HG03565 (cell line): Measurements from ENCODE around the gene COQ8B.

Experiments used
- ATAC-seq: cut with Tn5 transposase; IDR thresholded peaks from one replicate; pipeline ENCODE4 v1.9.1; 2021; ENCODE audit warnings: mild to moderate bottlenecking, moderate library complexity; ENCODE audit not compliant: unreplicated experiment

COQ8B gene

GRCh38 chr19:40718774-40719391 is 2.2 kb upstream of the COQ8B start:
- no peak for ATAC-seq

- ATAC-seq, result no peak
Measured at GRCh38 chr19:40717880-40718773, 1.4 kb upstream of the COQ8B start.

DNA sequence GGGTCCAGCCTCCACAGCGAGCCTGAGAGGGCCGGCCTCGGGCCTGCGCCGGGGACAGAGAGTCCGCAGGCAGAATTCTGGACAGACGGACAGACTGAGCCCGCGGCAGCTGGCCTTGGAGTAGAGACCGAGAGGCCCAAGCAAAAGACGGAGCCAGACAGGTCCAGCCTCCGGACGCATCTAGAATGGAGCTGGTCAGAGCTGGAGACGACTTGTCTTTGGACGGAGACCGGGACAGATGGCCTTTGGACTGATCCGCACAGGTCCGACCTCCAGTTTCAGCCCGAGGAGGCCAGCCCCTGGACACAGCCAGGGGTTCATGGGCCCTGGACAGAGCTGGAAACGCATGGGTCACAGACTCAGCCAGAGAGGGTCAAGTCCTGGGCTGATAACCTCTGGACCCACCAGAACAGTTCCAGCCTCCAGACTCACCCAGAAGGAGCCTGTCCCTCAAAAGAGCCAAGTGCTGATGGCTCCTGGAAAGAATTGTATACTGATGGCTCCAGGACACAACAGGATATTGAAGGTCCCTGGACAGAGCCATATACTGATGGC is 716 bp upstream of the COQ8B start:
- ATAC-seq, result no peak

- ATAC-seq, result no peak
Measured at GRCh38 chr19:40716031-40716481, 630 bp downstream of the COQ8B start.

DNA sequence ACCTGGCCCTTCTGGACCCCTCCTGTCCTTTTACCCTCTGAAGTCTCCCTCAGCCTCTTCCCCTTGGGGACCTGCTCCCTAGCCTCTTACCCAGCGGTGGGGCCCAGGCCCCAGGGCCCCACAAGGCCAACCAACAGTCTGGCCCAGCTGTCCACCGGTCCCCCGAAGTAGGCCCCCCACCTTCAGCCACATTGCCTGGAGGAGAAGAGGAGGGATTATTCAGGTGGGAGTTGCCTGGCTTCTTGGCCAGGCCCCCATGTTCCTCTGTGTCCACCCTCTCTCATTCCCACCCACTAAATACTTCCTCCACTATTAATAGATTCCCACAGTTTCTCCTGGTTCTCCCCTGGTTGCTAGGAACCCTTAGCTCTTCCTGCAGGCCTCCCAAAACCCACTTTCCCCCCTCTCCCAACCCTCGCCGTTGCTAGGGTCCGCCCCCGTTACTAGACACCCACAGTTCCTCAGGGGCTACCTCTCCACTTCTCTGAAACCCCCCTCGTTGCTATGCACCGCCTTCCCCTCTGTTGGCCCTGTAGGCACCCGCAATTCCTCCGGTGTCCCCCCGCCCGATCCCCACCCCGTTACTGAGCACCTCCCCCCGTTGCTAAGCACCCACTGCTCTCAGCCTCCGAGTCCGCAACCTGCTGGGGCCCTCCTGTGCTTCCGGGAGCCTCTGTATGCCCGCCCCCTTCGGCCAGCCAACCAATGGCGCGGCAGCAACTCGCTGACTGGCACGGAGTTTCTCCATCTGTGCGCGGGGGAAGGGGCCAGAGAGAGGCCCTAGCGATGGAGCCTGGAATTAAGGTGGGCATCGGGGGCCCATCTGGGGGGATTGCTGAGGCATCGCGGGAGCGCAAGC is 2.0 kb downstream of the COQ8B start:
- ATAC-seq, result peak; percentile 48

DNA sequence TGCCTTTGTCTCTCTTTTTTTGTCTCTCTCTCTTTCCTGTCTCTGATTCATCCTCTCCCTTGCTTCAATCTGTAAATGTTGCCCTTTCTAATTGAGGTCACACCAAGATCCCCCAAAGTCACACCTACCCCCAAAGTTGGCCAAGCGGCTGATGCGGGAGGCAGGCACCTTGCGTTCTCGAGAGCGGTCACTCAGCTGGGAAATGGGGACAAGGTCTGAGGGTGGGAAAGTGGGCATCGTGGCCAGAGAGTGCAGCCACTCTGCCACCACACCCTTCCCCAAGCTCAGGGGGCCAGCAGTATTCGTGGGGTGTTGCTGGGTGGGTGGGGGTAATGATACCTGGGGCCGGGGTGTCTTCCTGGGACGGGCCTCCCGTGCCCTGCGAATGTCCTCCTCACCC is 2.7 kb downstream of the COQ8B start:
- ATAC-seq, result no peak

DNA sequence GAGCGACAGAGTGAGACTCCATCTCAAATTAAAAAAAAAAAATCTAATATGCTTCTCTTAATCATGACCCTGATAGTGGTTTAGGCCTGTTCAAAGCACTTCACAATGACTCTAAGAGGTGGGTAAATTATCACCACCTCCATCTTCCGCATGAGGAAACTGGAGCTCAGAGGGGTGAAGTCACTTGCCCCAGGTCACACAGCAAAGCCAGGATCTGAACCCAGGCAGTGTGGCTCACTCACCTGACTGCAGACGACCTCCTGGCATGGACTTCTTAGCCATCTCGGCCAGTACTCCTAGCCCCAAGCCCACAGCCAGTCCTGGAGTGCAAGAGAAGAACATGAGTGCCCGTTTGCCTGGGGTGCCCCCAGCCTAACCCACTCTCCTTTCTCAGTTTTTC is 6.9 kb downstream of the COQ8B start:
- ATAC-seq, result no peak

DNA sequence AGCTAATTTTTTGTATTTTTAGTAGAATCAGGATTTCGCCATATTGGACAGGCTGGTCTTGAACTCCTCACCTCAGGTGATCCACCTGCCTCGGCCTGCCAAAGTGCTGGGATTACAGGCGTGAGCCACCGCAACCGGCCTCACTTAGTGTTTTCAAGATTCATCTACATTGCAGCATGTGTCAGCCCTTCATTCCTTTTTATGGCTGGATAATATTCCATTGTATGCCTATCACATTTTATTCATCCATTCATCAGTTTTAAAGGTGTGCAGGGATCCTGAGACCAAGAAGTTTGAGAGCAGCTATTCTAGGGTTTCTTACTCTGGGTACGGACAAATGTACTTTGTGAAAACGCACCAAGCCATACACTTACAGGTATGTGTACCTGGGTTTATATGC is 9.1 kb downstream of the COQ8B start:
- ATAC-seq, result no peak

DNA sequence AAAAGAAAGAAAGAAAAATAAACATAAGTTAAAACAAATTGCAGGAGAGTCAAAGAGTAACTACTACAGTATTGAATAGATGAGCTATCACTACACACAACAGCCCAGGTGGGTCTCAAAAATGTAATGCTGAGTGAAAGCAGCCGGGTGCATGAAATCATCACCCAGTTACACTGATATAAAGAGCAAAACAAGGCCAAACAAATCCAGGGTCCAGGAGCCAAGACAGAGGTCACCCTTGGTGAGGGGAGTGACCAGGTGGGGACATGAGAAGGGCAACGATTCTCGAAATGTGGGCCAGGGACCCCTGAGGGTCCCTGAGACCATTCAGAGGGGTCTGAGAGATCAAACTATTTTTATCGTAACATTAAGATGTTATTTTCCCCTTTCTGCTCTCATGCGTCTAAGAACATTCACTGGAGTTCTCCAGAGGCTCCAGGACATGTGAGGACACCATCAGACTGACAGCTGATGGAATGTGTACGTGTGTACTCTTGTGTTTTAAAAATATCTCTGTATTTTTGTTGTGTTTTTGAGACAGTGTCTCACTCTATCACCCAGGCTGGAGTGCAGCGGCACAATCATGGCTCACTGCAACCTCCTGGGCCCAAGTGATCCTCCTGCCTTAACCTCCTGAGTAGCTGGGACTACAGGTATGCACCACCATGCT is 10.6 kb downstream of the COQ8B start:
- ATAC-seq, result no peak

DNA sequence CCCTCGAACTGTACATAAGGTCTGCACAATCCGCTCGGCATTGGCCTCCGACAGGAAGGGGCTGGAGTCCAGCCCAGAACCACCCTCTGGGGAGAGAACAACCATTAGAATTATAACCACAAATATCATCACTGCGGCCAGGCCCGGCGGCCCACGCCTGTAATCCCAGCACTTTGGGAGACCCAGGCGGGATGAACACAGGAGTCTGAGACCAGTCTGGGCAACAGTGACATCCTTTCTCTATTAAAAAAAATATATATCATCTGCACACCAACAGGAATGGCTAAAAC is 11.4 kb downstream of the COQ8B start:
- ATAC-seq, result no peak

GRCh38 chr19:40704491-40705361 is 12.0 kb downstream of the COQ8B start:
- ATAC-seq, result no peak

- no peak for ATAC-seq
Measured at GRCh38 chr19:40703029-40703755, 13.5 kb downstream of the COQ8B start.

GRCh38 chr19:40702337-40703012 is 14.2 kb downstream of the COQ8B start:
- ATAC-seq, result no peak

DNA sequence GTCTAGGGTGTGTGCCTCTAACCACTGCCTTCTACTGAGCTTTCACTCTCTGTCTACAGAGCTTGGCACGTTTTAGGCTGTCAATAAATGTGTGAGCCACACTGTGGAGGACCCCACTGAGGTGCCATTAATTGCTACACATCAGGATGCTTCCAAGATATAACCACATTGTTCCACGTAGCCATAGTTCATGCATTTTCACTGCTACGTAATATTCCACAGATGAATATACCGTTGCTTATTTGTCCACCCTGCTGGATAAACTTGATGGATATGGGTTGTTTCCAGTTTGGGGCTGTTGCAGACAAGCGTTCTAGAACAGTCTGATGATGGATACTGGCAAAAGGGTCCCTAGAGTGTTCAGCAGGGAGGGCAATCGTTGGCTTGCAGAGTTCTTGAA is 14.9 kb downstream of the COQ8B start:
- ATAC-seq, result no peak

DNA sequence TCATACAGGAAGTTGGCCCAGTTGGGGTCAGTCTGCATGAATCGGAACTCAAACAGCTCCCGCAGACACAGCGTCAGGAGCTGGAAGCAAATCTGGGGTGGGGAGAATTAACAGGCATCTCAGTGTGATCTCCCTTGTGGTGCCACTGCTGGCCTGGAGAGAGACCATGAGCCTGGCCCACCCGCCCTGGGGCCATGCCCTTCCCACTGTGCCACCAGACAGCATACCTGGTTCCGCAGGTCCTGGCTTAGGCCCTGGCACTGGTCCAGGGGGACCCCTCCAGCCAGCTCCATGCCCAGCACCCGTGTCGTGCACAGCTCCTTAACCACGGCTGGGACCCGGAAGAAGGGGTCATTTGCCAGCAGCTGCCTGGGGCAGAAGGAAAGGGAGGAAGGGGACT is 16.6 kb downstream of the COQ8B start:
- ATAC-seq, result no peak

- no peak for ATAC-seq
Measured at GRCh38 chr19:40697007-40697406, 19.7 kb downstream of the COQ8B start.

GRCh38 chr19:40695881-40696280 is 20.8 kb downstream of the COQ8B start:
- no peak for ATAC-seq

DNA sequence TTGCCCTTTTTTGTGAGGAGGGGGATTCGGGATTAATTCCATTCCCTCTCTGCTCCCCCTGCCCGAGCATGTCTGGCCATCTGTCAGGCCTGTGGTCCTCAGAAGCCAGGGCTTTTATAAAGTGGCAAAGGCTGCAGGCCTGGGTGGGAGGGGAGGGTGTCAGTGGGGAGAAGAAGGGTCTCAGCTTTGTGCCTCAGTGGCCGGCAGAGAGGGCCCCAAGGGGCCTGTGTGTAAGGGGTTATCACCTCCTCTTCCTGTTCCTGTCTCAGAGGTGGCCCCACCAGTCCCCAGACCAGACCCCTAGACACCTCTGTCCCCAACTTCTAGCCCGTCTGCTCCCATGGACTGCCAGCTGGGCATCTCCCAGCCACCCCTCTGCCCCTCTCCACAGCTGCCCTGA is 22.8 kb downstream of the COQ8B start:
- no peak for ATAC-seq
